C4-2B (cell line): ENCODE measurements around the gene NDUFS8.

Source experiments
- ZFX ChIP-seq: fragments of 450-650 bp; IDR thresholded peaks from 2 replicates; pipeline ENCODE4 v1.6.1; 2017
- TF ChIP-seq, protein P1 (sequence below): fragments of 450-650 bp; conservative IDR thresholded peaks from 2 replicates; pipeline ENCODE4 v1.5.1; 2017; ENCODE audit warnings: mild to moderate bottlenecking

GRCh38 chr11:68053981-68054812 is 23.7 kb downstream of the NDUFS8 start:
- TF ChIP-seq, protein P1, sequence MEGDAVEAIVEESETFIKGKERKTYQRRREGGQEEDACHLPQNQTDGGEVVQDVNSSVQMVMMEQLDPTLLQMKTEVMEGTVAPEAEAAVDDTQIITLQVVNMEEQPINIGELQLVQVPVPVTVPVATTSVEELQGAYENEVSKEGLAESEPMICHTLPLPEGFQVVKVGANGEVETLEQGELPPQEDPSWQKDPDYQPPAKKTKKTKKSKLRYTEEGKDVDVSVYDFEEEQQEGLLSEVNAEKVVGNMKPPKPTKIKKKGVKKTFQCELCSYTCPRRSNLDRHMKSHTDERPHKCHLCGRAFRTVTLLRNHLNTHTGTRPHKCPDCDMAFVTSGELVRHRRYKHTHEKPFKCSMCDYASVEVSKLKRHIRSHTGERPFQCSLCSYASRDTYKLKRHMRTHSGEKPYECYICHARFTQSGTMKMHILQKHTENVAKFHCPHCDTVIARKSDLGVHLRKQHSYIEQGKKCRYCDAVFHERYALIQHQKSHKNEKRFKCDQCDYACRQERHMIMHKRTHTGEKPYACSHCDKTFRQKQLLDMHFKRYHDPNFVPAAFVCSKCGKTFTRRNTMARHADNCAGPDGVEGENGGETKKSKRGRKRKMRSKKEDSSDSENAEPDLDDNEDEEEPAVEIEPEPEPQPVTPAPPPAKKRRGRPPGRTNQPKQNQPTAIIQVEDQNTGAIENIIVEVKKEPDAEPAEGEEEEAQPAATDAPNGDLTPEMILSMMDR = no peak
- no peak for TF ChIP-seq ZFX
